VCaP (cell line): ENCODE data around the gene EEFSEC.

ENCODE experiments used
- H3K27ac ChIP-seq: fragments of 450-650 bp; 2 replicates; pipeline ENCODE4 v1.5.1; 2017
- TF ChIP-seq, protein P1 (sequence below): fragments of 450-650 bp; conservative IDR thresholded peaks from 2 replicates; pipeline ENCODE4 v1.5.1; 2017; ENCODE audit warnings: mild to moderate bottlenecking, moderate library complexity

The EEFSEC gene

DNA sequence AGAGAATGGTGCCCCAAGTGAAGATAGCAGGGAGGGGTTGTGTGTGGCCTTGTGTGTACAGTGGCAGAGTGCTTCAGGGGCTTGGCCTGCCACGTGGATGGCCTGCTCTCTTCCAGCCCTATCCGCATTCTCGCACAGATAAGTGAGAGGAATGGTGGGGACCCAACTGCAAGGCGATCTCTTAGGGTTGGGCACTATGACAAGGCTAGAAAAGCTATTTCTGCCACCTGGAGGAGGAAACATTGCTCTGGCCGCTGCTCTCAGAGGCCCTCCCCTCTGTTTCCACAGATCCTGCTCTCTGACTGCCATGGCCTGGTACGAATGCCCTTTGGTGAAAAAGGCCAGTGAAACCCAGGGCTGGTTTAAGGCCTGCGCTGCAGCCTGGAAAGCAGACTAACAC lies 20.6 kb downstream of the EEFSEC start:
- TF ChIP-seq, protein P1, sequence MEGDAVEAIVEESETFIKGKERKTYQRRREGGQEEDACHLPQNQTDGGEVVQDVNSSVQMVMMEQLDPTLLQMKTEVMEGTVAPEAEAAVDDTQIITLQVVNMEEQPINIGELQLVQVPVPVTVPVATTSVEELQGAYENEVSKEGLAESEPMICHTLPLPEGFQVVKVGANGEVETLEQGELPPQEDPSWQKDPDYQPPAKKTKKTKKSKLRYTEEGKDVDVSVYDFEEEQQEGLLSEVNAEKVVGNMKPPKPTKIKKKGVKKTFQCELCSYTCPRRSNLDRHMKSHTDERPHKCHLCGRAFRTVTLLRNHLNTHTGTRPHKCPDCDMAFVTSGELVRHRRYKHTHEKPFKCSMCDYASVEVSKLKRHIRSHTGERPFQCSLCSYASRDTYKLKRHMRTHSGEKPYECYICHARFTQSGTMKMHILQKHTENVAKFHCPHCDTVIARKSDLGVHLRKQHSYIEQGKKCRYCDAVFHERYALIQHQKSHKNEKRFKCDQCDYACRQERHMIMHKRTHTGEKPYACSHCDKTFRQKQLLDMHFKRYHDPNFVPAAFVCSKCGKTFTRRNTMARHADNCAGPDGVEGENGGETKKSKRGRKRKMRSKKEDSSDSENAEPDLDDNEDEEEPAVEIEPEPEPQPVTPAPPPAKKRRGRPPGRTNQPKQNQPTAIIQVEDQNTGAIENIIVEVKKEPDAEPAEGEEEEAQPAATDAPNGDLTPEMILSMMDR, result 0 out of 2 replicates have a peak, but pooled peaks have one; percentile 10
- peak overlapping the region; percentile 30 for H3K27ac ChIP-seq

DNA sequence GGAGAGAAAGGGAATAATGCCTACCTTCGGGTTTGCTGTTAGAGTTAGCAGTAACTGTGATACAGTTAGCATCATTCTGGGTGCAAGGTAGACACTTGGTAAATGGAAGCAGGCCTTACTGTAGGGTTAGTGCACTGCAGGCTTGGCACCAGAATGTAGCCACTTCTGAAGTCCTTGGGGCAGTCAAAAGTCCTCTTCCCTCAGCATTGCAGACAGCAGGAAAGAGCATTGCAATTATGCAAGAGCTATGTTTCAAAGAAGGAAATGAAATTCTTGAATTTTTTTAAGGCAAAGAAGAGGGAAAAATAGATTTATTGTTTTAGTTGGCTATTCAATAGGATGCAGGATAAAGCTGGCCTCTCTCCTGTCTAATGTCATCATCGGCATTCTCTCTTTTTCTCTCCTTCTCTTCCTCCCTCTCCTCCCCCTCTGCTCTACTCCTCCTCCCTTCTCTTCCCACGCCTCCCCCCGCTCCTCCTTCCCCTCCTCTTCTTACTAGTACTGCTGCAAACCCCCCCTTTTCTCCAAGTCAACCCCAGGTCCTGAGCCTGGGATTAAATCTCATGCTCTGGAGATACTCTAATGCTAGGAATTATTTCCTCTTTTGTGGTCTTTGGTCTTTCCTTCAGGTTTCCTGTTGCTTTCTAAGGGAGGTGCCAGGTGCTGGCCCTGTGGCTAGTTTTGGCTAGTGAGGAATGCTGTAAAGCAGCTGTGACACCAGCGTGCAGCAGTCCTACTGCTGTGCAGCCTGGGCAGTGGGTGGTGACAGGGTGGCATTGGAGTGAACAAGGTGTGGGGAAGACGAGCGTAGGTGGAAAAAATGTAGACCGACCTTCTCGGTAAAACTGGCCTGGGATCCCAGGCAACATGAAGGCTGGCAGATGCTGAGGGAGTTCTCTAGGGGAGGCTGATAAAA lies 21.7 kb downstream of the EEFSEC start:
- TF ChIP-seq, protein P1, result no peak
- H3K27ac ChIP-seq, result peak overlapping the region; percentile 30; the same call in 1 of the 2 replicates

DNA sequence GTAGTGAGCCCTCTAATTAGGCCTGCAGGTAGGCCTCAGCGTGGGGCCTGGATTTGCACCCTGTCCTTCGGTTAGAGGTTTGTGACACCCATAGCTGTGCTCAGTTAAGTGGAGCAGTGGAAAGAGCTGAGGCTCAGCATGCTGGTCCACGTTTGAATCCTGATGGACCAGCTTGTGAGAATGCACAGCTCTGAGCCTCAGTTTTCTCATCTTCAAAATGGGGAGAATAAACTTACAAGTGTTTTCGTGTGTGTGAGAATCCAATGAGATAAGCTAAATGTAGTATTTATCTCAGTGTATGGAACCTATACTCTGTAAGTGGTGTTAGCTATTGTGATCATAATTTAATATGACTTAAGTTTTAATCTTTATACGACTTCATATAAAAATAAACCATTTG lies 22.5 kb downstream of the EEFSEC start:
- TF ChIP-seq, protein P1, result no peak
- H3K27ac ChIP-seq, result no peak overlapping the region

DNA sequence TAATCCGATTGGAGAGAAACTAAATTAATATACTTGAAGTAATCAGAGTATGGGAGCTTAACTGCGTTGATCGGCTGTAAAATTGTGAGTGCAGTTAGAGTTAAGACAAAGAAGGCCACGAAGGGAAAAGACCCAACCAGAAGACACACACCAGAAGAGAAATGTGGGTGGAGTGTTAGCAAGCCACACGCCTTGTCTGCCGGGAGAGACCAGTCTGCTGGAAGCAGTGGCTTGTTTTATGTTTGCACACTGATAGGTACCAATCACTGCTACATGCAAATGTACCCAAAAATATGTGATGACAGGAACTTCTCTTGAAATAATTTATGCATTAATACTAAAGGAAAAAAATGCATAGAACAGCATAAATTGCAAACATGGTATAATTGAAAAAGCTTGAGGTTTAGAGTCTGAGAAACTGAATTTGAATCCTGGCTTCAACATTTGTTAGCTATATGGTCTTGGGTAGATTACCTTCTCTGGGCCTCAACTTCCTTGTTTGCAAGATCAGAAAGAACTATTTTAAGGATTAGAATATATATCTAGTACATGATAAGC lies 23.1 kb downstream of the EEFSEC start:
- TF ChIP-seq, protein P1, result no peak
- no peak overlapping the region for H3K27ac ChIP-seq

DNA sequence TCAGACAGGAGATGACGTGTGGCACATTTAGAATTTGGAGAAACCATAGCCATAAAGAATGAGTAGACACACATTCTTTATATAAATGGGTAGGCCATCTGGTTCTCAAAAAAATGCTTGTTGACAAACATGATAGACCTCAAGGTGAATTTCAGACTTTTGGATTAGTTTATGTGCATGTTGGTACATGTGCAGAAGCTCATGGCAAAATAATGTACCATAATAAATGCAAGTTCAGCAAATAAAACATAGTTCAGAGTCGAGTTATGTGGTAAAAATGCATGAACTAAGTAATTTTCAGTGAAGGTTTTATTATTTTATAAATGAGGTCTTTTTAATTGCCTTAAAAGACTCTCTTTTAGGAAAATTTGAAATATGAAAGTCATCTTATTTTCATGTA lies 24.6 kb downstream of the EEFSEC start:
- no peak overlapping the region for H3K27ac ChIP-seq
- TF ChIP-seq, protein P1, result no peak

DNA sequence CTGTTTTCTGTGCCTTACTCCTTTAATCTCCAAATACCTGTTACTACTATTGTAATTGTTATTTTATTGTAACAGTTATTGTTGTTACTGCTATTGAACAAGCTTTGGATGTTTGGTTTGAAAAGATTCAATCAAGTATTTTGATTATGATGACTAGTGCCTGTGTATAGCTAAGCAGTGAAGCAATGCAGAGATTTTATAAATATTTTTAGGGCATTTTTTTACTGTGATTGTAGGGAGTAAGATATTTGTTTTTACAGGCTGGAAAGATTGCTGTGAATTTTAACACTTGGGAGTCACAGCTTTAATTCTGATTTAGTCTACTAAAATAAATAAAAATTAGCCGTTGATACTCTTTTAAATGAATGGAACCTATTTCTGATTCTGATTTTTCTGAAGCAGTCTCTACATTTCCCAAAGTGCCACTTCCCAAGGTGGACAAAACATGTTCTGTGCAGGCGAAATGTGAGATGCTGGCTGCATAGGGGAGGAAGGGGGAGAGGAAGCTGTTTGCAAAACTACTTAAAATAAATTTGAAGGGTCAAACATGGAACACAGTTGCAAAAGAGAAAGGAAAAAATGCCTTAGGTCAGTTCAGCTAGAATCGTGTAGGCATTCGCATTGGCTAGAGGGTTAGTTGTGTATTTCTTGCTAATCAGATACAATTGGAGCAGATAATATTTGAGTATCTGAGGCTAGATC lies 25.7 kb downstream of the EEFSEC start:
- TF ChIP-seq, protein P1, result no peak
- H3K27ac ChIP-seq, result no peak overlapping the region

DNA sequence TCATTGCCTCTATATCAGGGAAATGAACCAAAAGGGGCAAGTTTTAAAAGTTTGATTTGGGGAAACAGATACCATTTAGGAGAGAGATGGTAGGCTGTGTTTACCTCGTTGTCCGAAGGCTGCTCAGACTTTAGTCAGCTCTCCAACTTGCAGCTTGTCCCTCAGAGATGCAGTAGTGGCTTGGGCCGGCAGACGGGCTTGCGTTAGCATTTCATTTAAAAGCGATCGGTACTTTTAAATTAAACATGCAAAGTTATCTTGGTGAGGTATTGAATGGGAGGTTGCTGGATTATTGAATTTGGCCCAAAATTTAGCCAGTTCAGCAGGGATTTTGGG lies 26.2 kb downstream of the EEFSEC start:
- TF ChIP-seq, protein P1, result no peak
- no peak overlapping the region for H3K27ac ChIP-seq
